Measurements from ENCODE around the gene DPP7. TPM values are rescaled to one million over a fixed set of nuclear protein-coding genes. Genes with fewer than 3 reads are reported as not detected.

DPP7 gene
- 63.1 and 69.8 TPM in 2 replicates for total RNA-seq

GRCh38 chr9:137114613-137115393, at the start of gene DPP7:
DPP7 (minus strand) TSS chr9:137114733; CDS start chr9:137114713, 20 bp downstream.

GRCh38 chr9:137138722-137139467, 24.4 kb upstream of the DPP7 start, which contains the start of gene GRIN1:
GRIN1 (plus strand) TSS chr9:137139154; CDS start chr9:137139487, 333 bp downstream.

GRCh38 chr9:137086531-137087408, 27.8 kb downstream of the DPP7 start, which contains the start of gene MAN1B1:
MAN1B1 (plus strand) TSS chr9:137086985; CDS start chr9:137087000, 15 bp downstream.

GRCh38 chr9:137077010-137077747, 37.4 kb downstream of the DPP7 start, which contains the start of gene UAP1L1:
UAP1L1 (plus strand) TSS chr9:137077517; CDS start chr9:137077533, 16 bp downstream.

GRCh38 chr9:137070201-137070905, 44.2 kb downstream of the DPP7 start, which contains the start of gene SAPCD2:
SAPCD2 (minus strand) TSS chr9:137070557; CDS start chr9:137070460, 97 bp downstream.

Other genes with a start within 250 kb of the DPP7 start
- 352 and 430 TPM in 2 replicates for gene EDF1, start 248.4 kb downstream of the DPP7 start, total RNA-seq
- 11.1 and 11.4 TPM in 2 replicates for gene TRAF2, start 228.2 kb downstream of the DPP7 start, total RNA-seq
- 124 and 151 TPM in 2 replicates for gene FBXW5, start 170.0 kb downstream of the DPP7 start, total RNA-seq
- gene C8G, start 169.5 kb downstream of the DPP7 start, total RNA-seq: not detected in 2 replicates
- gene LCN12, start 162.5 kb downstream of the DPP7 start, total RNA-seq: not detected in 2 replicates
- 0.65 TPM in 1 of 2 replicates, not detected in the other for gene PTGDS, start 137.2 kb downstream of the DPP7 start, total RNA-seq
- gene LCNL1, start 131.7 kb downstream of the DPP7 start, total RNA-seq: not detected in 2 replicates
- gene PAXX, start 122.3 kb downstream of the DPP7 start, total RNA-seq: 18.8 and 26.0 TPM in 2 replicates
- 0.32 TPM in 1 of 2 replicates, not detected in the other for gene CLIC3, start 118.2 kb downstream of the DPP7 start, total RNA-seq
- 4.0 and 8.4 TPM in 2 replicates for gene ABCA2, start 86.5 kb downstream of the DPP7 start, total RNA-seq
- gene FUT7, start 82.6 kb downstream of the DPP7 start, total RNA-seq: not detected in 2 replicates
- 28.3 and 29.2 TPM in 2 replicates for gene NPDC1, start 68.6 kb downstream of the DPP7 start, total RNA-seq
- not detected in 2 replicates for gene ENTPD2, start 60.7 kb downstream of the DPP7 start, total RNA-seq
- 15.3 and 19.3 TPM in 2 replicates for gene SAPCD2, start 44.2 kb downstream of the DPP7 start, total RNA-seq
- 6.2 and 15.8 TPM in 2 replicates for gene UAP1L1, start 37.2 kb downstream of the DPP7 start, total RNA-seq
- 57.0 and 64.3 TPM in 2 replicates for gene MAN1B1, start 27.7 kb downstream of the DPP7 start, total RNA-seq
- under 0.01 TPM in 2 replicates for gene GRIN1, start 24.4 kb upstream of the DPP7 start, total RNA-seq
- not detected in 2 replicates for gene LRRC26, start 55.3 kb upstream of the DPP7 start, total RNA-seq
- not detected in 2 replicates for gene TMEM210, start 57.3 kb upstream of the DPP7 start, total RNA-seq
- gene ANAPC2, start 73.8 kb upstream of the DPP7 start, total RNA-seq: 22.7 and 24.6 TPM in 2 replicates
- gene SSNA1, start 73.9 kb upstream of the DPP7 start, total RNA-seq: 105 and 126 TPM in 2 replicates
- 4.6 and 5.5 TPM in 2 replicates for gene TPRN, start 86.0 kb upstream of the DPP7 start, total RNA-seq
- 30.9 and 34.1 TPM in 2 replicates for gene TMEM203, start 90.9 kb upstream of the DPP7 start, total RNA-seq
- 3.6 TPM in 2 replicates for gene NDOR1, start 91.0 kb upstream of the DPP7 start, total RNA-seq
- gene RNF208, start 107.5 kb upstream of the DPP7 start, total RNA-seq: 0.32 TPM in 1 of 2 replicates, not detected in the other
- 0.32 TPM in 1 of 2 replicates, not detected in the other for gene CYSRT1, start 110.4 kb upstream of the DPP7 start, total RNA-seq
- gene RNF224, start 112.8 kb upstream of the DPP7 start, total RNA-seq: not detected in 2 replicates
- not detected in 2 replicates for gene SLC34A3, start 116.2 kb upstream of the DPP7 start, total RNA-seq
- gene TUBB4B, start 126.6 kb upstream of the DPP7 start, total RNA-seq: 222 and 249 TPM in 2 replicates
- gene STPG3, start 136.6 kb upstream of the DPP7 start, total RNA-seq: not detected in 2 replicates
- gene NELFB, start 140.6 kb upstream of the DPP7 start, total RNA-seq: 61.4 and 67.0 TPM in 2 replicates
- 29.3 and 39.0 TPM in 2 replicates for gene TOR4A, start 163.0 kb upstream of the DPP7 start, total RNA-seq
- 25.1 and 46.1 TPM in 2 replicates for gene NRARP, start 187.5 kb upstream of the DPP7 start, total RNA-seq